Measurements from ENCODE around the gene PDZD7.

PDZD7 gene

GRCh38 chr10:101000127-101000914 is 30.6 kb downstream of the PDZD7 start:
- DNase-seq = no peak

GRCh38 chr10:100999742-101000126 is 31.2 kb downstream of the PDZD7 start, which contains the start of gene LZTS2:
TSS of gene LZTS2 (plus strand) at chr10:100999808. CDS start at chr10:101002539, 2,731 bp downstream.
- no peak for DNase-seq

GRCh38 chr10:100998991-100999741 is 31.8 kb downstream of the PDZD7 start:
- peak; percentile 9 for DNase-seq

GRCh38 chr10:100998183-100998990 is 32.5 kb downstream of the PDZD7 start:
- DNase-seq = peak; percentile 54

GRCh38 chr10:100997360-100998182 is 33.4 kb downstream of the PDZD7 start:
- peak; percentile 32 for DNase-seq

GRCh38 chr10:100996678-100997359 is 34.1 kb downstream of the PDZD7 start:
- no peak for DNase-seq

GRCh38 chr10:100995181-100995580 is 35.7 kb downstream of the PDZD7 start:
- no peak for DNase-seq

- no peak for DNase-seq
Measured at GRCh38 chr10:100993986-100994708, 36.8 kb downstream of the PDZD7 start.

- DNase-seq = no peak
Measured at GRCh38 chr10:100989088-100989487, 41.8 kb downstream of the PDZD7 start.

GRCh38 chr10:100988166-100988565 is 42.8 kb downstream of the PDZD7 start:
- DNase-seq = no peak

- no peak for DNase-seq
Measured at GRCh38 chr10:100987685-100988049, 43.3 kb downstream of the PDZD7 start.

- peak; percentile 7 for DNase-seq
Measured at GRCh38 chr10:100986952-100987684, 43.8 kb downstream of the PDZD7 start, which contains the start of the genes MRPL43 and TWNK. TSS of gene MRPL43 (minus strand) at chr10:100987497. CDS start at chr10:100987443, 54 bp downstream. TSS of gene TWNK (plus strand) at chr10:100987543. CDS start at chr10:100988211, 668 bp downstream.

GRCh38 chr10:100986623-100986951 is 44.3 kb downstream of the PDZD7 start:
- no peak for DNase-seq

- DNase-seq = no peak
Measured at GRCh38 chr10:100985336-100985735, 45.6 kb downstream of the PDZD7 start.

GRCh38 chr10:100984672-100985177 is 46.2 kb downstream of the PDZD7 start:
- no peak for DNase-seq

GRCh38 chr10:100983868-100984671 is 46.9 kb downstream of the PDZD7 start:
- DNase-seq = no peak

GRCh38 chr10:100982916-100983830 is 47.8 kb downstream of the PDZD7 start:
- DNase-seq = no peak

GRCh38 chr10:100981178-100981772 is 49.7 kb downstream of the PDZD7 start:
- DNase-seq = no peak

Measured in NCI-H2107 (cell line).